Measurements from ENCODE around the gene SMYD3. TPM values are rescaled to one million over a fixed set of nuclear protein-coding genes. Genes with fewer than 3 reads are reported as not detected.

Gene SMYD3
- total and polyA plus RNA-seq, 8 donors: 20.4 to 35.1 (median 24.3) TPM

GRCh38 chr1:245704341-245704740, 802.7 kb downstream of the SMYD3 start:
- no peak for TF ChIP-seq CTCF (IDR thresholded peaks at IDR 0.05)
- ATAC-seq: no peak

GRCh38 chr1:245702346-245702745, 804.7 kb downstream of the SMYD3 start:
- intact Hi-C loops (cut with DNase I): no loop called here
- ATAC-seq (no peak), DNase-seq (no peak)
- Histone ChIP-seq H3K4me3 (no peak overlapping the region), H3K27me3 (no peaks in the 10 kb centered on the region), H3K27ac (no peak overlapping the region), H3K9me3 (no peaks in the 10 kb centered on the region), H3K36me3 (no peaks in the 10 kb centered on the region), H3K4me1 (no peaks in the 10 kb centered on the region)
- TF ChIP-seq CTCF (IDR thresholded peaks at IDR 0.05): no peak

More at GRCh38 chr1:245704341-245704740, 802.7 kb downstream of the SMYD3 start:
- H3K4me3 ChIP-seq: no peak overlapping the region
- no peaks in the 10 kb centered on the region for H3K36me3 ChIP-seq
- no peak for DNase-seq
- intact Hi-C loops (cut with DNase I): no loop called here
- H3K27ac ChIP-seq: no peak overlapping the region
- H3K27me3 ChIP-seq: no peaks in the 10 kb centered on the region
- H3K9me3 ChIP-seq: no peaks in the 10 kb centered on the region
- no peaks in the 10 kb centered on the region for H3K4me1 ChIP-seq

GRCh38 chr1:245701631-245702030, 805.4 kb downstream of the SMYD3 start:
- no peak overlapping the region for H3K4me3 ChIP-seq
- intact Hi-C loops (cut with DNase I): no loop called here
- ATAC-seq (no peak), DNase-seq (no peak)
- no peaks in the 10 kb centered on the region for H3K27me3 ChIP-seq
- TF ChIP-seq CTCF (IDR thresholded peaks at IDR 0.05): no peak
- H3K9me3 ChIP-seq: no peaks in the 10 kb centered on the region
- H3K36me3 ChIP-seq: no peaks in the 10 kb centered on the region
- H3K27ac ChIP-seq: no peak overlapping the region
- H3K4me1 ChIP-seq: no peaks in the 10 kb centered on the region

- no peak for DNase-seq
- Histone ChIP-seq H3K4me1 (no peaks in the 10 kb centered on the region), H3K9me3 (no peaks in the 10 kb centered on the region), H3K36me3 (no peaks in the 10 kb centered on the region), H3K27ac (no peak overlapping the region), H3K4me3 (no peak overlapping the region), H3K27me3 (no peaks in the 10 kb centered on the region)
- ATAC-seq: no peak
- no peak for TF ChIP-seq CTCF (IDR thresholded peaks at IDR 0.05)
- intact Hi-C loops (cut with DNase I): no loop called here
Observed at GRCh38 chr1:245700631-245701030, 806.4 kb downstream of the SMYD3 start.

Other genes with a start within 250 kb of the SMYD3 start
- gene TFB2M, start 59.0 kb upstream of the SMYD3 start, total RNA-seq: 1 to 10 TPM; 8.8 to 9.3 TPM
- 10 to 100 TPM; 15.2 to 17.5 (median 17.0) TPM for gene TFB2M, start 59.0 kb upstream of the SMYD3 start, polyA plus RNA-seq (ENCODE audit: insufficient read length in 6 of 6)
- 10 to 100 TPM; 20.3 to 24.0 TPM for gene CNST, start 59.2 kb upstream of the SMYD3 start, total RNA-seq
- gene CNST, start 59.2 kb upstream of the SMYD3 start, polyA plus RNA-seq (ENCODE audit: insufficient read length in 6 of 6): 10 to 100 TPM; 18.0 to 21.9 (median 18.9) TPM
- 10 to 100 TPM; 28.3 to 32.9 TPM for gene SCCPDH, start 217.1 kb upstream of the SMYD3 start, total RNA-seq
- 10 to 100 TPM; 40.6 to 45.0 (median 43.7) TPM for gene SCCPDH, start 217.1 kb upstream of the SMYD3 start, polyA plus RNA-seq (ENCODE audit: insufficient read length in 6 of 6)